A549 (cell line): ENCODE measurements around the gene C10orf90. TPM values are rescaled to one million over a fixed set of nuclear protein-coding genes. Genes with fewer than 3 reads are reported as not detected.
A peak's percentile ranks its signal among the peaks of the same experiment; 100 is the strongest.

Source experiments
- ATAC-seq, 2 experiments: fragments of 200-7000 bp in 1 of 2; fragments of >200 bp in 1 of 2; cut with Nextera tagmentation in 1 of 2; cut with Tn5 transposase in 1 of 2; 3 replicates each; pipeline versions ENCODE4 v1.8.0 to v1.9.1; 2018 to 2020; ENCODE audit warnings: mild to moderate bottlenecking in 1 of 2, moderate library complexity in 1 of 2
- CTCF ChIA-PET: fragments of 300-600 bp; sonication (Branson Sonifier 250); formaldehyde crosslinking; extraction: SDS; loops from one replicate; lab custom pipeline; 2021; ENCODE audit warnings: antibody characterized with exemption, inconsistent platforms; lab: Yijun Ruan, JAX
- POLR2A ChIA-PET: fragments of 350-600 bp; formaldehyde crosslinking; extraction: SDS; loops from one replicate; lab custom pipeline; 2021; ENCODE audit warnings: antibody characterized with exemption, inconsistent platforms; lab: Yijun Ruan, JAX
- DNase-seq, 2 experiments: peaks; one replicate each; pipeline versions ENCODE4 v3.0.0 to v3.0.0-alpha.2; 2011 to 2016; ENCODE audit warnings: low read depth in 1 of 2, low spot score in 1 of 2
- FAIRE-seq: peaks from 2 replicates; lab custom pipeline; 2011; peaks lifted over from hg19 to GRCh38; lab: Jason Lieb, UNC
- H3K27ac ChIP-seq, 2 experiments: fragments of >200 bp; sonication (Bioruptor Twin); formaldehyde crosslinking; 3 replicates each; pipeline ENCODE4 v1.5.1; 2016 to 2017
- H3K4me1 ChIP-seq: fragments of >200 bp; sonication (Bioruptor Twin); formaldehyde crosslinking; 3 replicates; pipeline ENCODE4 v1.6.1; 2016
- H3K4me2 ChIP-seq: fragments of >200 bp; sonication (Bioruptor Twin); formaldehyde crosslinking; 3 replicates; pipeline ENCODE4 v1.6.1; 2016
- H3K4me3 ChIP-seq: fragments of >200 bp; sonication (Bioruptor Twin); formaldehyde crosslinking; 3 replicates; pipeline ENCODE4 v1.5.1; 2016
- H3K9me3 ChIP-seq: fragments of >200 bp; sonication (Bioruptor Twin); formaldehyde crosslinking; 3 replicates; pipeline ENCODE4 v1.6.1; 2016
- ATOH8 ChIP-seq: fragments of 250-450 bp; sonication (Bioruptor Pico); IDR thresholded peaks from 2 replicates; pipeline ENCODE4 v1.5.0; 2020; ENCODE audit warnings: low read depth, mild to moderate bottlenecking, moderate library complexity
- CHD2 ChIP-seq: fragments of 150-350 bp; IDR thresholded peaks from 2 replicates; pipeline ENCODE4 v1.6.1; 2014; ENCODE audit warnings: low read length; ENCODE audit not compliant: partially characterized antibody
- CTCF ChIP-seq: fragments of >200 bp; sonication (Bioruptor Twin); formaldehyde crosslinking; IDR thresholded peaks from 3 replicates; pipeline ENCODE4 v1.5.1; 2016
- E2F6 ChIP-seq: IDR thresholded peaks from 2 replicates; pipeline ENCODE4 v1.6.1; 2012; ENCODE audit warnings: low read depth, borderline replicate concordance
- EHMT2 ChIP-seq: fragments of 200-600 bp; sonication (generic); IDR thresholded peaks from 2 replicates; pipeline ENCODE4 v1.6.1; 2016; ENCODE audit warnings: antibody characterized with exemption, low read depth, mild to moderate bottlenecking, moderate library complexity
- EP300 ChIP-seq, 2 experiments: fragments of >200 bp; sonication (Bioruptor Twin); formaldehyde crosslinking; IDR thresholded peaks; 2 replicates in 1 of 2; 3 replicates in 1 of 2; pipeline ENCODE4 v1.6.1; 2016 to 2017
- ESRRA ChIP-seq: fragments of 150-350 bp; IDR thresholded peaks from 2 replicates; pipeline ENCODE4 v1.6.1; 2014; ENCODE audit warnings: mild to moderate bottlenecking, low read length, borderline replicate concordance
- FOSB ChIP-seq: fragments of 250-450 bp; sonication (Bioruptor Pico); IDR thresholded peaks from 2 replicates; pipeline ENCODE4 v1.5.0; 2020; ENCODE audit warnings: mild to moderate bottlenecking, moderate library complexity
- FOSL2 ChIP-seq, 2 experiments: fragments of 450-650 bp in 1 of 2; fragments of >200 bp in 1 of 2; sonication (Bioruptor Twin) in 1 of 2; formaldehyde crosslinking; IDR thresholded peaks; 2 replicates each; pipeline versions ENCODE4 v1.5.0 to v1.6.1; 2016 to 2020; ENCODE audit warnings: mild to moderate bottlenecking in 1 of 2, moderate library complexity in 1 of 2
- HDAC2 ChIP-seq: fragments of 200-600 bp; sonication (generic); IDR thresholded peaks from 2 replicates; pipeline ENCODE4 v1.6.1; 2016
- HEYL ChIP-seq: fragments of 250-450 bp; sonication (Bioruptor Pico); IDR thresholded peaks from 2 replicates; pipeline ENCODE4 v1.8.0; 2021; ENCODE audit warnings: mild to moderate bottlenecking, moderate library complexity
- HOXB5 ChIP-seq: fragments of 250-450 bp; sonication (Bioruptor Pico); IDR thresholded peaks from 2 replicates; pipeline ENCODE4 v1.5.0; 2020; ENCODE audit warnings: mild to moderate bottlenecking, moderate library complexity
- JUNB ChIP-seq: fragments of >200 bp; sonication (Bioruptor Twin); formaldehyde crosslinking; IDR thresholded peaks from 2 replicates; pipeline ENCODE4 v1.6.1; 2016
- KDM1A ChIP-seq: fragments of 200-600 bp; sonication (generic); IDR thresholded peaks from 2 replicates; pipeline ENCODE4 v1.6.1; 2016; ENCODE audit warnings: low read depth, mild to moderate bottlenecking
- NFE2L2 ChIP-seq: fragments of 150-350 bp; conservative IDR thresholded peaks from 2 replicates; pipeline ENCODE4 v1.6.1; 2014; ENCODE audit warnings: low read length
- NPAS2 ChIP-seq: fragments of 250-450 bp; sonication (Bioruptor Pico); IDR thresholded peaks from 2 replicates; pipeline ENCODE4 v1.8.0; 2022; ENCODE audit warnings: mild to moderate bottlenecking, moderate library complexity, borderline replicate concordance
- PBX3 ChIP-seq: IDR thresholded peaks from 2 replicates; pipeline ENCODE4 v1.6.1; 2012
- PHF8 ChIP-seq: fragments of 200-600 bp; sonication (generic); IDR thresholded peaks from 2 replicates; pipeline ENCODE4 v1.6.1; 2016; ENCODE audit warnings: low read depth, mild to moderate bottlenecking, antibody characterized with exemption, moderate library complexity, borderline replicate concordance
- RAD21 ChIP-seq, 2 experiments: fragments of >200 bp in 1 of 2; sonication (Bioruptor Twin) in 1 of 2; formaldehyde crosslinking in 1 of 2; IDR thresholded peaks in 1 of 2; conservative IDR thresholded peaks in 1 of 2; 2 replicates in 1 of 2; 3 replicates in 1 of 2; pipeline ENCODE4 v1.6.1; 2012 to 2018; ENCODE audit warnings: inconsistent platforms in 1 of 2
- RARB ChIP-seq: fragments of 250-450 bp; sonication (Bioruptor Pico); IDR thresholded peaks from 2 replicates; pipeline ENCODE4 v1.8.0; 2021; ENCODE audit warnings: mild to moderate bottlenecking, moderate library complexity
- RFX5 ChIP-seq: fragments of 450-650 bp; IDR thresholded peaks from 2 replicates; pipeline ENCODE4 v1.7.1; 2014; ENCODE audit warnings: antibody characterized with exemption, mild to moderate bottlenecking, moderate library complexity
- SMC3 ChIP-seq: fragments of >200 bp; sonication (Bioruptor Twin); formaldehyde crosslinking; IDR thresholded peaks from 3 replicates; pipeline ENCODE4 v1.6.1; 2018; ENCODE audit warnings: inconsistent platforms
- TP53 ChIP-seq: fragments of 250-450 bp; sonication (Bioruptor Pico); IDR thresholded peaks from 2 replicates; pipeline ENCODE4 v1.5.0; 2021; ENCODE audit warnings: mild to moderate bottlenecking, moderate library complexity
- ZC3H11A ChIP-seq: fragments of 450-650 bp; IDR thresholded peaks from 2 replicates; pipeline ENCODE4 v1.6.1; 2014; ENCODE audit warnings: antibody characterized with exemption, mild to moderate bottlenecking
- WGBS: methylation state at CpG from one replicate; pipeline ENCODE4 v1.1.6; 2017; ENCODE audit errors: missing lambda C conversion rate; 5-methylcytosine and 5-hydroxymethylcytosine counted together
- polyA plus RNA-seq, 4 experiments: library from polyadenylated mRNA; depleted of rRNA in 3 of 4; stranded (reverse); fragments of >200 nt; fragmentation: RNase III in 1 of 4; extraction: RNeasy Plus Mini Kit Qiagen cat#74134 plus additional on column Dnase treatment in 1 of 4; gene quantifications; 2 replicates in 3 of 4; 3 replicates in 1 of 4; pipeline ENCODE4 v1.2.3, GENCODE V29; 2011 to 2017
- TF ChIP-seq, protein P1 (sequence below): fragments of >200 bp; sonication (Bioruptor Twin); formaldehyde crosslinking; IDR thresholded peaks from 2 replicates; pipeline ENCODE4 v1.6.1; 2016

Gene C10orf90
- polyA plus RNA-seq, 2 of the 4 experiments (the other 2 are of a cell fraction) = 0.70 to 2.0 TPM

DNA sequence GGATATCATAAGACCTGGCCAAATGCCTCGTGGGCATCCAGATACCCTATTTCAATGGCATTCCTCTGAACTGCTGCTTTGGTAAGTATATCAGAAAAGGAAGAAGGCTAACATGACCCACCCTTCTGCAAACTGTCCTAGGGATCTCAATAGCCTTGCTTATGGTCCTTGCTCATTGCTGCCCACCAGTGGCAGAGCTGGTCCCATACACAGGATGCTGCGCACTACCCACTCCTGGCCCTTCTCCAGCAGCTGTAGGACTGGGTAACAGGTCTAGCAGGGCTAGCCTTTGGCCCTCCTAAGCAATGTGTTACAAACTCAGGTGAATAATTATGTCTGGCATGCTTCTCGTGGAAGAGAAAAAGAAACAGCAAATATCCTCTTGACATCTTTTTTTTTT is 72.5 kb downstream of the C10orf90 start:
- POLR2A ChIA-PET = no interaction called here
- H3K9me3 ChIP-seq = no peaks in the 10 kb centered on the region
- FAIRE-seq (peak; percentile 32), DNase-seq (peak; percentile 49 to 63), ATAC-seq (peak; percentile 91 to 97)
- no peak overlapping the region for H3K27ac ChIP-seq
- peak; percentile 48 for TF ChIP-seq CTCF
- TF ChIP-seq, protein P1, sequence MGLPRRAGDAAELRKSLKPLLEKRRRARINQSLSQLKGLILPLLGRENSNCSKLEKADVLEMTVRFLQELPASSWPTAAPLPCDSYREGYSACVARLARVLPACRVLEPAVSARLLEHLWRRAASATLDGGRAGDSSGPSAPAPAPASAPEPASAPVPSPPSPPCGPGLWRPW = no peak
- TF ChIP-seq TP53 = no peak
- peak; percentile 48 for TF ChIP-seq SMC3
- peak; percentile 50 to 71; a peak in 4 of 5 replicates for TF ChIP-seq RAD21 (conservative IDR thresholded peaks at IDR 0.05 in 1 of 2, IDR thresholded peaks at IDR 0.05 in 1 of 2)
- TF ChIP-seq PHF8 = no peak
- no peaks in the 10 kb centered on the region for H3K4me1 ChIP-seq
- WGBS = 5% methylated on average over 3 of the region's 3 CpGs
- CTCF ChIA-PET = interaction anchor here (0.5 to 1.4 kb wide), 14 partner anchors 9 to 664 kb away, joined by 3 to 4 read pairs (median 3); no protein-coding TSS in a partner anchor
- no peak overlapping the region for H3K4me3 ChIP-seq
- no peak overlapping the region for H3K4me2 ChIP-seq

DNA sequence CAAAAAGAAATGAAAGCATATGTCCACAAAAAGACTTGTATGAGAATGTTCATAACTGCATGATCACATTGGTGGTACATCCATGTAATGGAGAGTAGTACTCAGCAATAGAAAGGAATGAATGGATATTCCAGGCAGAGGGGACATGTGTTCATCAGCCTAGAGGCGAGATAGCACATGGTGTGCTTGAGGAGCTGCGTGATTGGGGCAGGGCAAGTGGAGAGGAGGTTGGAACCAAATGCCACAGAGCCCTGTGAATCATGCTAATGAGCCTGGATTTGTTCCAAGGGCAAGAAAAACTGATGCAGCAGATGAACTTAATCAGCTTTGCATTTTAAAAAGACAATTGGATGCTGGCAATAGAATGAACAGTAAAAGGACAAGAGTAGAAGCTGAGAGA is 73.3 kb downstream of the C10orf90 start:
- TF ChIP-seq NFE2L2 = no peak
- TF ChIP-seq, protein P1 = no peak
- no peak for TF ChIP-seq FOSB (CRISPR knock-in tag)
- no peak for TF ChIP-seq ZC3H11A
- no peak for TF ChIP-seq FOSL2 (IDR thresholded peaks at IDR 0.05)
- TF ChIP-seq FOSL2 (CRISPR knock-in tag; IDR thresholded peaks at IDR 0.05) = no peak
- TF ChIP-seq RFX5 = no peak
- Histone ChIP-seq H3K4me1 (no peaks in the 10 kb centered on the region), H3K4me3 (no peak overlapping the region), H3K4me2 (no peak overlapping the region), H3K27ac (no peak overlapping the region), H3K9me3 (no peaks in the 10 kb centered on the region)
- ChIA-PET POLR2A (no interaction called here), CTCF (interaction anchor here (0.6 to 1.4 kb wide), 6 partner anchors 9 to 1447 kb away, joined by 3 to 4 read pairs (median 3); no protein-coding TSS in a partner anchor)
- FAIRE-seq (no peak), ATAC-seq (no peak), DNase-seq (no peak)
- 17% methylated on average over 2 of the region's 2 CpGs for WGBS

DNA sequence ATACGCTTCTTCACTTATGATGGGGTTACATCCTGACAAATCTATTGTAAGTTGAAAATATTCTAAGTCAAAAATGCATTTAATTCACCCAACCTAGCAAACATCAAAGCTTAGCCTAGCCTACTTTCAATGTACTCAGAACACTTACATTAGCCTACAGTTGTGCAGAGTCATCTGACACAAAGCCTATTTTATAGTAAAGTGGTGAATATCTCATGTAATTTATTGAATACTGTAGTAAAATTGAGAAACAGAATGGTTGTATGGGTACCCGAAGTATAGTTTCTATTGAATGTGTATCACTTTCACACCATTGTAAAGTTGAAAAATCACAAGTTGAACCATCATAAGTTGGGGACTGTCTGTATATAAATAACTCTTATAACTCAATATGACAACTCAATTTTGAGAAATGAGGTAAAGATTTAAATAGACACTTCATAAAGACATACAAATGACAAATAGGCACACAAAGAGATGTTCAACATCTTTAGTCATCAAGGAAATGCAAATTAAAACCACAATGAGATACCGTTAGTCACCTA is 73.9 kb downstream of the C10orf90 start:
- H3K4me2 ChIP-seq = no peak overlapping the region
- H3K4me1 ChIP-seq = no peaks in the 10 kb centered on the region
- H3K4me3 ChIP-seq = no peak overlapping the region
- no peak for ATAC-seq
- WGBS = 36% methylated on average over 3 of the region's 3 CpGs
- FAIRE-seq = no peak
- no peak overlapping the region for H3K27ac ChIP-seq
- ChIA-PET POLR2A (no interaction called here), CTCF (interaction anchor here (0.6 kb wide), 1 partner anchor 196 kb away, joined by 3 read pairs; no protein-coding TSS in a partner anchor)
- H3K9me3 ChIP-seq = no peaks in the 10 kb centered on the region
- DNase-seq = no peak
- no peak for TF ChIP-seq HDAC2
- TF ChIP-seq ESRRA = no peak
- no peak for TF ChIP-seq E2F6
- TF ChIP-seq HOXB5 (CRISPR knock-in tag) = no peak
- no peak for TF ChIP-seq NPAS2 (CRISPR knock-in tag)
- no peak for TF ChIP-seq JUNB
- no peak for TF ChIP-seq EHMT2
- TF ChIP-seq EP300 (IDR thresholded peaks at IDR 0.05) = no peak
- TF ChIP-seq CTCF = no peak
- TF ChIP-seq, protein P1 = no peak
- TF ChIP-seq FOSB (CRISPR knock-in tag) = no peak
- no peak for TF ChIP-seq ZC3H11A
- no peak for TF ChIP-seq RARB
- no peak for TF ChIP-seq CHD2
- TF ChIP-seq KDM1A = no peak
- no peak for TF ChIP-seq PBX3
- TF ChIP-seq ATOH8 (CRISPR knock-in tag) = no peak
- no peak for TF ChIP-seq HEYL (CRISPR knock-in tag)
